Hepatocyte (in vitro differentiated cells): ENCODE results near the gene PLXND1. TPM values are rescaled to one million over a fixed set of nuclear protein-coding genes. Genes with fewer than 3 reads are reported as not detected.

Experiments
- DNase-seq: peaks from one replicate; pipeline ENCODE4 v3.0.0-alpha.2; 2016; ENCODE audit warnings: low spot score
- H2AFZ ChIP-seq: fragments of 200-600 bp; sonication (generic); 2 replicates; pipeline ENCODE4 v1.6.0; 2016; ENCODE audit warnings: antibody characterized with exemption, mild to moderate bottlenecking
- H3K27ac ChIP-seq: fragments of 200-600 bp; sonication (generic); 2 replicates; pipeline ENCODE4 v1.5.1; 2016; ENCODE audit warnings: mild to moderate bottlenecking
- H3K27me3 ChIP-seq: fragments of 200-600 bp; sonication (generic); 2 replicates; pipeline ENCODE4 v1.6.1; 2016
- H3K36me3 ChIP-seq: fragments of 200-600 bp; sonication (generic); replicated peaks from 2 replicates; pipeline ENCODE4 v1.5.1; 2016; ENCODE audit warnings: low read depth; ENCODE audit not compliant: insufficient read depth
- H3K4me1 ChIP-seq: fragments of 200-600 bp; sonication (generic); 2 replicates; pipeline ENCODE4 v1.5.1; 2016; ENCODE audit warnings: mild to moderate bottlenecking, moderate library complexity; ENCODE audit not compliant: insufficient read depth
- H3K4me2 ChIP-seq: fragments of 200-600 bp; sonication (generic); 2 replicates; pipeline ENCODE4 v1.6.0; 2016
- H3K4me3 ChIP-seq: fragments of 200-600 bp; sonication (generic); 2 replicates; pipeline ENCODE4 v1.5.1; 2016; ENCODE audit warnings: mild to moderate bottlenecking
- H3K79me2 ChIP-seq: fragments of 200-600 bp; sonication (generic); 2 replicates; pipeline ENCODE4 v1.6.0; 2017; ENCODE audit warnings: mild to moderate bottlenecking
- H3K9me2 ChIP-seq: fragments of 200-600 bp; sonication (generic); replicated peaks from 2 replicates; pipeline ENCODE4 v1.6.0; 2017; ENCODE audit warnings: mild to moderate bottlenecking; ENCODE audit not compliant: insufficient read depth
- H3K9me3 ChIP-seq: fragments of 200-600 bp; sonication (generic); 2 replicates; pipeline ENCODE4 v1.5.1; 2016; ENCODE audit warnings: low read depth, mild to moderate bottlenecking
- H4K20me1 ChIP-seq: fragments of 200-600 bp; sonication (generic); 2 replicates; pipeline ENCODE4 v1.6.0; 2016; ENCODE audit warnings: mild to moderate bottlenecking; ENCODE audit not compliant: insufficient read depth, poor library complexity, severe bottlenecking
- EZH2 ChIP-seq: fragments of 200-600 bp; sonication (generic); IDR thresholded peaks from 2 replicates; pipeline ENCODE4 v1.6.1; 2016; ENCODE audit warnings: antibody characterized with exemption, mild to moderate bottlenecking, borderline replicate concordance
- EZH2phosphoT487 ChIP-seq: fragments of 200-600 bp; sonication (generic); IDR thresholded peaks from one replicate; pipeline ENCODE4 v1.6.1; 2018; ENCODE audit warnings: antibody characterized with exemption, mild to moderate bottlenecking, low read depth, moderate library complexity; ENCODE audit not compliant: unreplicated experiment, severe bottlenecking
- WGBS: methylation state at CpG from one replicate; pipeline ENCODE4 v1.1.6; 2016; ENCODE audit warnings: low lambda C conversion rate; ENCODE audit errors: missing lambda C conversion rate; 5-methylcytosine and 5-hydroxymethylcytosine counted together
- polyA plus RNA-seq: library from polyadenylated mRNA; unstranded; fragments of >200 nt; fragmentation: Nextera tagmentation; extraction: Ambion mirVana; gene quantifications from 2 replicates; pipeline ENCODE4 v1.2.1, GENCODE V29; 2016
- total RNA-seq: library from RNA; depleted of rRNA; stranded (reverse); fragments of >200 nt; gene quantifications from 2 replicates; pipeline ENCODE4 v1.2.3, GENCODE V29; 2014
- TF ChIP-seq, protein P1 (sequence below): fragments of 200-600 bp; sonication (generic); IDR thresholded peaks from 2 replicates; pipeline ENCODE4 v1.5.1; 2016; ENCODE audit warnings: antibody characterized with exemption, mild to moderate bottlenecking; ENCODE audit not compliant: poor library complexity

PLXND1 gene
- total and polyA plus RNA-seq, 2 experiments from 2014 or later, result 36.3 to 45.3 TPM

DNA sequence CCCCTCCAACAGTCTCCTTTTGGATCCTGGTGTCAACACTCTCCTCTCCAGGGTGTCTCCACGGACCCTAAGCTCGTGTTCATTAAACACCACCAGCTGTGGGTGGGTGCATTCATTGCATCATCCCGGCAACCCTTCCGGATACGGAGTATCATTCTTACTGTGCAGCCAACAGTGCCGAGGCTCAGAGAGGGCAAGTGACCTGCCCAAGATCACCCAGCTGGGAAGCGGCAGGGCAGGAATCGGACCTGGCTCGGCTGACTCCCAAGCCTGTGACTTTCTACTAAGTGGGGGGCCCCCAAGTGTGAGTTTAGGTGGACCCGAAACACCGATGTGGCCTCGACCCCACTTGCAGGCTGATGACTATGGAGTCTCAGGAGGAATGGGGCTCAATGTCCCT is 43.1 kb downstream of the PLXND1 start:
- 99% methylated on average over 12 of the region's 12 CpGs for WGBS
- no peak overlapping the region for H3K4me2 ChIP-seq
- DNase-seq, result no peak
- no peaks in the 10 kb centered on the region for H3K9me3 ChIP-seq
- no peaks in the 10 kb centered on the region for H3K27me3 ChIP-seq
- H4K20me1 ChIP-seq, result no peaks in the 10 kb centered on the region
- peaks cover 6% of the 10 kb centered on the region for H3K79me2 ChIP-seq
- H3K4me3 ChIP-seq, result no peak overlapping the region
- no peak overlapping the region for H2AFZ ChIP-seq
- no peaks in the 10 kb centered on the region for H3K9me2 ChIP-seq
- H3K27ac ChIP-seq, result no peak overlapping the region
- no peaks in the 10 kb centered on the region for H3K36me3 ChIP-seq
- TF ChIP-seq EZH2phosphoT487, result no peak
- no peak for TF ChIP-seq EZH2
- TF ChIP-seq, protein P1, sequence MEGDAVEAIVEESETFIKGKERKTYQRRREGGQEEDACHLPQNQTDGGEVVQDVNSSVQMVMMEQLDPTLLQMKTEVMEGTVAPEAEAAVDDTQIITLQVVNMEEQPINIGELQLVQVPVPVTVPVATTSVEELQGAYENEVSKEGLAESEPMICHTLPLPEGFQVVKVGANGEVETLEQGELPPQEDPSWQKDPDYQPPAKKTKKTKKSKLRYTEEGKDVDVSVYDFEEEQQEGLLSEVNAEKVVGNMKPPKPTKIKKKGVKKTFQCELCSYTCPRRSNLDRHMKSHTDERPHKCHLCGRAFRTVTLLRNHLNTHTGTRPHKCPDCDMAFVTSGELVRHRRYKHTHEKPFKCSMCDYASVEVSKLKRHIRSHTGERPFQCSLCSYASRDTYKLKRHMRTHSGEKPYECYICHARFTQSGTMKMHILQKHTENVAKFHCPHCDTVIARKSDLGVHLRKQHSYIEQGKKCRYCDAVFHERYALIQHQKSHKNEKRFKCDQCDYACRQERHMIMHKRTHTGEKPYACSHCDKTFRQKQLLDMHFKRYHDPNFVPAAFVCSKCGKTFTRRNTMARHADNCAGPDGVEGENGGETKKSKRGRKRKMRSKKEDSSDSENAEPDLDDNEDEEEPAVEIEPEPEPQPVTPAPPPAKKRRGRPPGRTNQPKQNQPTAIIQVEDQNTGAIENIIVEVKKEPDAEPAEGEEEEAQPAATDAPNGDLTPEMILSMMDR, result no peak
- H3K4me1 ChIP-seq, result peaks cover 36% of the 10 kb centered on the region

DNA sequence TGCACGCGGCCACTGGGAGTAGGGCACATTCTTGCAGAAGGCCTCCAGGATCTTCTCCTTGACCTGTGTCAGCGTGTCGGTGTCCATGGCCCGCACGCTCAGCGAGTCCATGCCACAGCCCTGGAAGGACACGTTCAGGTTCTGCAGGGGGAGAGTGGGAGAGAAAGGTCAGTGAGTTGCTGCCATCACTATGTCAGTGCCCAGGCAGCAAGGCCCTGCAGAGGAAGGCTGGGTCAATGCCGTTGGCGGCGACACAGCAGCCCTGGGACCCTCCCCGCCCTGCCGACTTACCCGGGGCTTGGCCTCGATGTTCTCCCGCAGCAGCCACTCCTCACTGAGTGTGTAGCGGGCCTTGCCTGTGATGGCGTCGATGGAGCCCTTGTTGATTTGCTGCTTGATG is 43.7 kb downstream of the PLXND1 start:
- WGBS, result 96% methylated on average over 19 of the region's 19 CpGs
- no peaks in the 10 kb centered on the region for H3K36me3 ChIP-seq
- H3K27ac ChIP-seq, result no peak overlapping the region
- TF ChIP-seq EZH2phosphoT487 (no peak), EZH2 (no peak)
- H3K9me2 ChIP-seq, result no peaks in the 10 kb centered on the region
- H4K20me1 ChIP-seq, result no peaks in the 10 kb centered on the region
- no peak overlapping the region for H3K4me3 ChIP-seq
- H3K27me3 ChIP-seq, result no peaks in the 10 kb centered on the region
- H2AFZ ChIP-seq, result no peak overlapping the region
- DNase-seq, result no peak
- peaks cover 41% of the 10 kb centered on the region for H3K4me1 ChIP-seq
- H3K9me3 ChIP-seq, result no peaks in the 10 kb centered on the region
- no peak overlapping the region for H3K4me2 ChIP-seq
- peaks cover 6% of the 10 kb centered on the region for H3K79me2 ChIP-seq

DNA sequence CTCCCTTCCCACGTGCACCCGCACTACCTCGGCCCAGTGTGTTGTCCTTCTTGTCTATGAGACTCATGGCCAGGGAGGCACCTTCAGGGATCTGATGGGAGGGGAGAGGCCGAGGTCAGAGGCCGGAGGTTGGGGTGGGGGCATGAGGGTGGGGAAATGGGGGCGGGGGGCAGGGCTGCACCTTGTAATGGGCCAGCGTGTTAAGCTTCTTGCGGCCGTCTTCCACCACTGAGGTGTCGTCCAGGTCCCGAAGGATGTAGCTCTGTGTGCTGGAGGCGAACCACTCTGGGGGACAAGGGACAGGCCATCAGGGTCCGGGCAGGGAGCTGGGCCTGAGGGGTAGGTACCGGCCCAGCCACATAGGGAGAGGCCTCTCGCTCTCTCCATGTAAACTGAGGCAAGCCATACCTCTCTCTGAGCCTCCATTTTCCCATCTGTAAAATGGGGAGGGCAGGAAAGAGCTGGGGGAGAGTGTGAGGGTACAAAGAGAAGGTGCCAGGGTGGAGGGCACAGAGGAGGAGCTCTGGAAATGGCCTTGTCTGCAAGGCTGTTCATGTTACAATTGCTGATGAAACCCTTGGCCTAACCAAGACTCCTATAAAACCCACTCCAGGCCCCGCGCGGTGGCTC is 44.7 kb downstream of the PLXND1 start:
- no peaks in the 10 kb centered on the region for H4K20me1 ChIP-seq
- no peak for TF ChIP-seq EZH2
- no peak for TF ChIP-seq EZH2phosphoT487
- TF ChIP-seq, protein P1, result no peak
- peak overlapping the region; percentile 68 for H3K4me2 ChIP-seq
- no peak for DNase-seq
- no peak overlapping the region for H2AFZ ChIP-seq
- H3K9me2 ChIP-seq, result no peaks in the 10 kb centered on the region
- H3K4me3 ChIP-seq, result no peak overlapping the region
- no peaks in the 10 kb centered on the region for H3K9me3 ChIP-seq
- peaks cover 47% of the 10 kb centered on the region for H3K4me1 ChIP-seq
- H3K36me3 ChIP-seq, result no peaks in the 10 kb centered on the region
- peaks cover 6% of the 10 kb centered on the region for H3K79me2 ChIP-seq
- 94% methylated on average over 16 of the region's 18 CpGs for WGBS
- no peaks in the 10 kb centered on the region for H3K27me3 ChIP-seq
- H3K27ac ChIP-seq, result peak overlapping the region; percentile 96

DNA sequence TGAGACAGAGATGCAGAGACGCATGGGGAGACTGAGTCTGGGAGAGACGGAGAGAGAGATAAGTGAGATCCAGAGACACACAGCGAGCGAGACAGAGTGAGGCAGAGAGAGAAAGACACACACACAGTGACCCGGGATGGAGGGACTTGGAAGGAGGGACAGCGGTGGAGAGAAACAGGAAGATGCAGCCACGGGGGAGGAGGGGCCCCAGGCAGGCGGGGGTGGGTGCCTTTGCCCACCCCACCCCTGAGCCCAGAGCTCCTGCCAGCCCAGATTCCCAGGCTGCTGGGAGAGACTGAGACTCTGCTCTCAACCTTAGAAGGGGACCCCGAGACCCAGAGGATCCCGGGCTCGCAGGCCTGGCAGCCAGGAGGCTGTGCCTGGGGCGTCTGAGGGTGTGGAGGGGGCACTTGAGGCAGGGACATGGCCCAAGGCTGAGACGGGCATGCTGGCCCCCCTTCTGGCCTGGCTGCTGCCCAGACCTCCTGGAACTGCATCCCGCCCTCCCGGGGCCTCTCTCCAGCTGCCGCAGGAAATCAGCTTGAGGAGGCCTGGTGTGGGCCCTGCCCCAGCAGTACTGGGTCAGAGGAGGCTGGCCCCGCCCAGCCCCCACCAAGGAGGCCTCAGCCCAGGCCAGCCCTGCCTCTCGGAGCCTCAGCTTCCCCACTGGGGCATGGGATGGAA is 45.4 kb downstream of the PLXND1 start:
- peaks cover 6% of the 10 kb centered on the region for H3K79me2 ChIP-seq
- H4K20me1 ChIP-seq, result no peaks in the 10 kb centered on the region
- TF ChIP-seq, protein P1, result no peak
- TF ChIP-seq EZH2 (no peak), EZH2phosphoT487 (no peak)
- no peaks in the 10 kb centered on the region for H3K9me2 ChIP-seq
- H3K27me3 ChIP-seq, result no peaks in the 10 kb centered on the region
- peak; percentile 83 for DNase-seq
- no peaks in the 10 kb centered on the region for H3K36me3 ChIP-seq
- peak overlapping the region; percentile 26 for H2AFZ ChIP-seq
- H3K4me3 ChIP-seq, result no peak overlapping the region
- H3K4me1 ChIP-seq, result peaks cover 47% of the 10 kb centered on the region
- H3K4me2 ChIP-seq, result peak overlapping the region; percentile 68
- peak overlapping the region; percentile 96 for H3K27ac ChIP-seq
- WGBS, result 44% methylated on average over 16 of the region's 18 CpGs
- H3K9me3 ChIP-seq, result no peaks in the 10 kb centered on the region
